ENCODE data around the gene PRR33.
A peak's percentile ranks its signal among the peaks of the same experiment; 100 is the strongest.

- TF ChIP-seq MAX (IDR thresholded peaks at IDR 0.05; ENCODE audit: insufficient read depth, insufficient read length) (no peak), CTCF (IDR thresholded peaks at IDR 0.05; ENCODE audit: extremely low read depth in 1 of 2, insufficient read depth in 1 of 2, low read depth in 1 of 2, low read length in 2 of 2) (peak; percentile 17 to 42), POLR2AphosphoS5 (IDR thresholded peaks at IDR 0.05; ENCODE audit: insufficient read depth, low read depth, low read length) (no peak), MYC (IDR thresholded peaks at IDR 0.05; ENCODE audit: low read depth, low read length) (no peak), FOS (IDR thresholded peaks at IDR 0.05; ENCODE audit: borderline replicate concordance, insufficient read depth, low read length) (no peak), POLR2A (IDR thresholded peaks at IDR 0.05; ENCODE audit: low read depth, low read length) (no peak)
Observed at GRCh38 chr11:1917523-1918435, 26.1 kb upstream of the PRR33 start.
